Nephron (organoid): Measurements from ENCODE around the gene PSMC5.
"Not testable (repeated sequence)": the region's sequence is repeated elsewhere in the genome, so short reads cannot be mapped to it uniquely, and the experiment has no call there.

Experiments used
- H3K27ac Mint-ChIP-seq, 3 experiments: 2 replicates each; pipeline ENCODE4 v1.8.0; 2020; ENCODE audit warnings: mixed read lengths in 3 of 3, mild to moderate bottlenecking in 2 of 3, moderate library complexity in 1 of 3
- H3K27me3 Mint-ChIP-seq: 2 replicates; pipeline ENCODE4 v1.8.0; 2021; ENCODE audit warnings: low read depth, mild to moderate bottlenecking, moderate library complexity, mixed read lengths
- H3K36me3 Mint-ChIP-seq: 2 replicates; pipeline ENCODE4 v1.8.0; 2020; ENCODE audit warnings: low read depth, mixed read lengths
- H3K4me1 Mint-ChIP-seq: 2 replicates; pipeline ENCODE4 v1.8.0; 2020; ENCODE audit warnings: mixed read lengths
- H3K4me3 Mint-ChIP-seq, 3 experiments: 2 replicates each; pipeline ENCODE4 v1.8.0; 2020; ENCODE audit warnings: mild to moderate bottlenecking in 3 of 3, mixed read lengths in 3 of 3, moderate library complexity in 2 of 3
- H3K9me3 Mint-ChIP-seq: 2 replicates; pipeline ENCODE4 v1.8.0; 2020; ENCODE audit warnings: mixed read lengths
- TF ChIP-seq, protein P1 (sequence below), 3 experiments: fragments of 200-600 bp; sonication (generic); IDR thresholded peaks; one replicate each; pipeline ENCODE4 v1.5.0; 2021; ENCODE audit warnings: antibody characterized with exemption in 3 of 3; ENCODE audit not compliant: unreplicated experiment in 3 of 3

The PSMC5 gene

DNA sequence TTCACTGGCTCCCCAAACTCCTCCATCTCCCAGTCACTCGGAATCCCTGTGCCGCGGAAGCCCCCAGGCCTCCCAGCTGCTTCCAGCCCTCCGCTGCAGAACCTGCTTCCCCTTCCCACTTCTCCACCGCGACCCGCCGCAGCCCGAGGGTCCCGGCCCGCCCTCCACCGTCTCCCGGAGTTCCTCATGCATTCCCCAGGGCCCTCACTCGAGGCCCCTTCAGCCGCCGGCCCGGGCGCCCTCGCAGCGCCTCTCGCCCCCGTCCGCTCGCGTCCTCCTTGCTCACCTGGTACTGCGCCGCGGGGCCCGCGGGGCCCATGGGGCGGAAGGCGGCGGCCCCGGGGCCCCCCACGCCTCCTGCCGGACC lies 14.9 kb downstream of the PSMC5 start:
- TF ChIP-seq, protein P1, sequence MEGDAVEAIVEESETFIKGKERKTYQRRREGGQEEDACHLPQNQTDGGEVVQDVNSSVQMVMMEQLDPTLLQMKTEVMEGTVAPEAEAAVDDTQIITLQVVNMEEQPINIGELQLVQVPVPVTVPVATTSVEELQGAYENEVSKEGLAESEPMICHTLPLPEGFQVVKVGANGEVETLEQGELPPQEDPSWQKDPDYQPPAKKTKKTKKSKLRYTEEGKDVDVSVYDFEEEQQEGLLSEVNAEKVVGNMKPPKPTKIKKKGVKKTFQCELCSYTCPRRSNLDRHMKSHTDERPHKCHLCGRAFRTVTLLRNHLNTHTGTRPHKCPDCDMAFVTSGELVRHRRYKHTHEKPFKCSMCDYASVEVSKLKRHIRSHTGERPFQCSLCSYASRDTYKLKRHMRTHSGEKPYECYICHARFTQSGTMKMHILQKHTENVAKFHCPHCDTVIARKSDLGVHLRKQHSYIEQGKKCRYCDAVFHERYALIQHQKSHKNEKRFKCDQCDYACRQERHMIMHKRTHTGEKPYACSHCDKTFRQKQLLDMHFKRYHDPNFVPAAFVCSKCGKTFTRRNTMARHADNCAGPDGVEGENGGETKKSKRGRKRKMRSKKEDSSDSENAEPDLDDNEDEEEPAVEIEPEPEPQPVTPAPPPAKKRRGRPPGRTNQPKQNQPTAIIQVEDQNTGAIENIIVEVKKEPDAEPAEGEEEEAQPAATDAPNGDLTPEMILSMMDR (IDR thresholded peaks at IDR 0.05; ENCODE audit: unreplicated experiment in 3 of 3) = no peak
- H3K4me3 Mint-ChIP-seq = peak overlapping the region; percentile 97 to 99 (median 99)
- H3K9me3 Mint-ChIP-seq = no peaks in the 10 kb centered on the region
- H3K4me1 Mint-ChIP-seq = peaks cover 34% of the 10 kb centered on the region
- no peaks in the 10 kb centered on the region for H3K27me3 Mint-ChIP-seq
- peaks cover 1% of the 10 kb centered on the region for H3K36me3 Mint-ChIP-seq
- H3K27ac Mint-ChIP-seq = peak overlapping the region; percentile 98 to 99 (median 99)

DNA sequence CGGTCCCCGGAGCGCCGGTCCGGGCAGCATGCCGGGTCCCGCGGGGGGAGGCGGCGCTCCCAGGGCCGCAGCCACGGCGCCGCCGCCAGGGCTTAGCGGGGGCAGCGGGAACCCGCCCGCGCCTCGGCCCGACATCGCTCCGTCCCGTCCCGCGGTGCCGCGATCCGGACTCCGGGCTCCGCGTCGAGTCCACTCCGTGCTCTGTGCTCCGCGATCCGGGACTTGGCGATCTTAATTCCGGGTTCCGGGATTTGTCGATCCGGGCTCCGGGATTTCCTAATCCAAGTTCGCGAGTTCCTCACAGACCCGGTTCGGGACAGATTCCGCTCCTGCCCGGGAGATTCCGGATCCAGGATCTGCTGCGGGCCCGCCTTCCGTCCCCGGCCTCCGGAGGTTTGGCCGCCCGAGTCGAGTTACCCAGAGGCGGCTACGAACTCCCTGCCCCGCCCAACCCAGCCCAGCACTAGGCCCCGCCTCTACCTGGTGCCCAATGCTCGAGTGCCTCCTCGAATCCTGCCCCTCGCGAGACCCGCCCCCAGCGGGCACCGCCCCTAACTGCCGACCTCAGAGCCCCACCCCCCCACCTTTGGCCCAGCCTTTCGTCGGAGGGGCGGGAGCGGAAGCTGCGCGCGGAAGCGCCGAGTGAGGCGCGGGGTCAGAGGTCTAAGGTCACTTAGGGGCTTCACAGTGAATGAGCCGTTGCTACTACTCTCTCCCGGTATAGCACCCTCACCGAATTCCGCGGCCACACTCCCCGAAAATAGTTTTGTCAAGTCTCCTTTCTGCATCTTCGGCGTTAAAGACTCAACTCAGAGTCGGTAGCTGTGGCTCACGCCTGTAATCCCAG lies 15.5 kb downstream of the PSMC5 start, which contains the start of gene SMARCD2:
Gene SMARCD2, minus strand, starts transcription at position 146 of the 847 bp plus-strand sequence. Its CDS starts 11 bp downstream, at position 135.
- peaks cover 34% of the 10 kb centered on the region for H3K4me1 Mint-ChIP-seq
- peak within 1 kb of the TSS; percentile 98 to 99 (median 99) for H3K27ac Mint-ChIP-seq
- TF ChIP-seq, protein P1 (IDR thresholded peaks at IDR 0.05; ENCODE audit: unreplicated experiment in 3 of 3) = no peak
- peak within 1 kb of the TSS; percentile 97 to 99 (median 99) for H3K4me3 Mint-ChIP-seq
- H3K36me3 Mint-ChIP-seq = no peaks in the 10 kb centered on the region
- no peaks in the 10 kb centered on the region for H3K9me3 Mint-ChIP-seq
- no peaks in the 10 kb centered on the region for H3K27me3 Mint-ChIP-seq

DNA sequence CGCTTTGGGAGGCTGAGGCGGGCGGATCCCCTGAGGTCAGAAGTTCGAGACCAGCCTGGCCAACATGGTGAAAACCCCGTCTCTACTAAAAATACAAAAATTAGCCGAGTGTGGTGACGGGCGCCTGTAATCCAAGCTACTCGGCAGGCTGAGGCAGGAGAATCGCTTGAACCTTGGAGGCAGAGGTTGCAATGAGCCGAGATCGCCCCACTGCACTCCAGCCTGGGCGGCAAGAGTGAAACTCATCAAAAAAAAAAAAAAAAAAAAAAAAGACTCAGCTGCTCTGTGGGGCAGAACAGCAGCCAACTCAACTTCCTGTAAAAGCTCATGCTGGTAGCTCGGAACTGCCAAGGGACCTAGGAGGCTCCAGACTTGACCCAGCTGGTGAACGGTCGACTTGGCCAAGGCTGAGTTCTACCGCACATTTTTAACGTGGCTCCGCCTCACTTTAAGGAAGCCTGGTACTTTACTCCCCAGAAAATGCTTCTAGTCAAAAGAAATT lies 16.2 kb downstream of the PSMC5 start:
- not testable (repeated sequence) for H3K27me3 Mint-ChIP-seq, H3K36me3 Mint-ChIP-seq, H3K9me3 Mint-ChIP-seq
- H3K27ac Mint-ChIP-seq = peak overlapping the region; percentile 80 to 99 (median 98)
- peak overlapping the region; percentile 84 to 89 (median 89) for H3K4me3 Mint-ChIP-seq
- peaks cover 34% of the 10 kb centered on the region for H3K4me1 Mint-ChIP-seq

DNA sequence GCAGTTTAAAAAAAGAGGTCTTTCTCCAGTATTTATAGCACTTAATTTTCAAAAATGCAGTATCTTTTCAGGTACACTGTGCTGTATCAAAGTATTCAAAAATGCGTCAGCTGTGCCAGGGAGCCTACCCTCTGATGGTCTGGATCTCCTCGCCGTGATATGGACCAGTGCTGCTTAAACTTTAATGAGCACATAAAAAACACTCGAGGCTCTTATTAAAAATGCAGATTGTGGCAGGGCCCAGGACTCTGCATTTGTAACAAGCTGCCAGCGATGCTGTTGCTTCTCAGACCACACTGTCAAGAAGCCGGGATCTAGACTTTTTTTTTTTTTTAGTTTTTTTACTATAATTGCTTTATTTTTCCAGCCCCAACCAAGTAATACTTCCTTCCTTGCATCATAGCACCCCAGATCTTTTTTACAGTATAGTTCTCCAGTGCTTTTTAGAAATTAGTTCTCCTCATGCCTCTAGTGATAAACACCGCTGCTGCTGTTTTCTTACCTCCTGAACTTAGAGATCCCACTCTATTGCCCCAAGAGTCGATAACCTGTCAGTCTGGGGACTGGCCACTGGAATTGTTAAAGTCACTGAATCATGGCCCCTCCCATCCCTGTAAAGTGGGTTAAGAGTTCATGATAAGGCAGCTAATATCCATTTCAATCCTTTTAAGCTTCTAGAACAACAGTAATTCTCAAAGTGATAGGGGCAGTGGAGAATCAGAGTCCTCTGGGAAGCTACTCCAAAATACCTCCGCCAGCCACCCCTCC lies 16.9 kb downstream of the PSMC5 start:
- peak overlapping the region; percentile 84 to 89 (median 89) for H3K4me3 Mint-ChIP-seq
- no peaks in the 10 kb centered on the region for H3K36me3 Mint-ChIP-seq
- H3K27ac Mint-ChIP-seq = peak overlapping the region; percentile 80 to 99 (median 98)
- H3K9me3 Mint-ChIP-seq = peaks cover 4% of the 10 kb centered on the region
- H3K4me1 Mint-ChIP-seq = peaks cover 31% of the 10 kb centered on the region
- H3K27me3 Mint-ChIP-seq = peaks cover 3% of the 10 kb centered on the region
- TF ChIP-seq, protein P1 (IDR thresholded peaks at IDR 0.05; ENCODE audit: unreplicated experiment in 3 of 3) = no peak

DNA sequence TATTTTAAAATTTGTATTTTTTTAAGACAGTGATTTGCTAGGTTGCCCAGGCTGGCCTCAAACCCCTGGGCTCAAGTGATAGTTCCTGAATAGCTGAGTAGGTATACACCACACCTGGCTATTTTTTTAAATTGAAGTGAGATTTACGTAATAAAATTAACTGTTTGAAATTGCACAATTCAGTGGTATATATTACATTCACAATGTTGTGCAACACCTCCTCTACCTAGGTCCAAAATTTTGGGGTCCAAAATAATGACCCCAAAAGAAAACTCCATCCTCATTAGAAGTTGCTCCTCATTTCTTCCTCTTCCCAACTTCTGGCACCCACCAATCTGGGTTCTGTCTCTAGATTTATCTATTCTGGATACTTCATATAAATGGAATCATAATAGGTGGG lies 18.3 kb downstream of the PSMC5 start:
- Mint-ChIP-seq H3K36me3 (no peaks in the 10 kb centered on the region), H3K4me3 (peak overlapping the region; percentile 7 to 21 (median 11)), H3K27ac (peak overlapping the region in 1 of 3 experiments; percentile 26), H3K4me1 (peaks cover 24% of the 10 kb centered on the region), H3K9me3 (peaks cover 4% of the 10 kb centered on the region), H3K27me3 (peaks cover 4% of the 10 kb centered on the region)
- TF ChIP-seq, protein P1 (IDR thresholded peaks at IDR 0.05; ENCODE audit: unreplicated experiment in 3 of 3) = no peak
